NCI-H146 treated with DMSO at 0.1 percent for 48 hours (cell line): ENCODE data around the gene ANKLE2.
"Not testable (repeated sequence)": the region's sequence is repeated elsewhere in the genome, so short reads cannot be mapped to it uniquely, and the experiment has no call there.

Experiments used
- DNase-seq: peaks from one replicate; lab custom pipeline; 2025; ENCODE audit not compliant: unreplicated experiment; lab: John Stamatoyannopoulos, UW

Gene ANKLE2

GRCh38 chr12:132692030-132692429 lies 69.6 kb downstream of the ANKLE2 start:
- not testable (repeated sequence) for DNase-seq

- no peak for DNase-seq
Observed at GRCh38 chr12:132690112-132690511, 71.5 kb downstream of the ANKLE2 start.

GRCh38 chr12:132689227-132689626 lies 72.4 kb downstream of the ANKLE2 start:
- DNase-seq = no peak

- peak; percentile 85 for DNase-seq
Observed at GRCh38 chr12:132687211-132688164, 74.1 kb downstream of the ANKLE2 start, which contains the start of the genes POLE and PXMP2. POLE (minus strand) TSS chr12:132687342; CDS start chr12:132687315, 27 bp downstream. PXMP2 (plus strand) TSS chr12:132687587; CDS start chr12:132687671, 84 bp downstream.

GRCh38 chr12:132686825-132687210 lies 74.8 kb downstream of the ANKLE2 start:
- no peak for DNase-seq

- DNase-seq = no peak
Observed at GRCh38 chr12:132685400-132685799, 76.2 kb downstream of the ANKLE2 start.

- DNase-seq = no peak
Observed at GRCh38 chr12:132677492-132677891, 84.1 kb downstream of the ANKLE2 start.

- no peak for DNase-seq
Observed at GRCh38 chr12:132675757-132676432, 85.7 kb downstream of the ANKLE2 start.
